ENCODE measurements around the gene SIX2.

Gene SIX2

DNA sequence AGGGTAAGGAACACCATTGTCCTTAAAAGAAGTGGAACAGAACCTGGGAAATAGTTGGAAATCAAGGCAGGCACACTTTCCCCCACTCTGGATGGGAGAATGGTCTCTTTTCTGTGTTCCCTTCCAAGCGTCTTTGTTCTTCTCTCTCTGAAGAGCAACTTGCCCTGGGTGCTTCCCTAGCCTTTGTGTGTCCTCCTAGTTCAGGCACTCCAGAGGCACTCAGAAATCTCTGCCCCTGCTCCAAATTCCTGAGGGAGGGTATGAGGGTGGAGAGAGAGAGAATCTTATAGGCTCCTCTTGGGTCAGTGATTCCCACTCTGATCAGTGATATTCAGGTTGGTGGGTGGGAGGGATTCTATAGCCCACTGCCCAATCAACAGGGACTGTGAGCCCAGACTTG, 8.8 kb upstream of the SIX2 start:
- DNase-seq, result no peak

- DNase-seq, result no peak
Observed at GRCh38 chr2:45014831-45015230, 5.6 kb upstream of the SIX2 start.

- peak in 3 of 14 donors; percentile 8 to 33 (median 13) for DNase-seq
Observed at GRCh38 chr2:45014016-45014702, 4.9 kb upstream of the SIX2 start.

DNA sequence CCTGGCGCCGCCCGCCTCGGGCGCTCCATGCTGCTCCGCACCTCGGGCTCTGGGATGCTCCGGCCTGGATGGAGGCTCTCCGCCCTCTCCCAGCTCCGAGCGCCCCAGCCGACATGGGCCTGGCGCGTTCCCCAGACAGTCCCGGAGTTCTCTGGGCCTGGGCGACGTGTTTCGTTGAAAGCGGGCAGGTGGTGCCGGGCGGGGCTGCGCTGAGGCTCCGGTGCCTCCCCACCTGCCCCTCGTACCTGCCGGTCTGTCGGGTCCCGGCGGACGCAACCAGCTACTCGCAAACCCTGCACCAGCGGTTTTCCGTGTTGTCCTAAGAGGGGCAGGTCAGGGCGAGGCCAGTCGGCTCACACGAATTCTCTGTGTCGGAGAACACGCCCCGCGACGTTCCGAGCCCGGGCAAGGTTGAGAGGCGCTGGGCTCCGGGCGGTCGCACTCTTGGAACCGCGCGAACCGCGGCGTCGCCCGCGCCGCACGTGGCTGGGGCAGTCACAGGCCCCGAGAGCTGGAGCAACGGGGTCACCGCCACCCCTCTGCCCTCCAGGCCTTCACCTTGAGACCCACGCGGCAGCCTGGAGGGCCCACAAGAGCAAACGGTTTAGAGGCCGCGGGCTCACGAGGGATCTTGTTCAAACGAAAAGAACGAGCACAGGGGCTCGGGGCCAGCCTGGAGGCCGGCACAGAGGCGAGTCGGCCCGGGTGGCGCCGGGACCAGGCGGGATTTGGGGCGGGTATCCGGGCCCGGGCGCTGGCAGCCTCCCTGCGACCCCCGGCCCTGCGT, 4.2 kb upstream of the SIX2 start:
- no peak for DNase-seq

- no peak for DNase-seq
Observed at GRCh38 chr2:45012733-45013132, 3.5 kb upstream of the SIX2 start.

- no peak for DNase-seq
Observed at GRCh38 chr2:45011621-45012602, 2.7 kb upstream of the SIX2 start.

GRCh38 chr2:45011121-45011520, 1.9 kb upstream of the SIX2 start:
- no peak for DNase-seq

DNA sequence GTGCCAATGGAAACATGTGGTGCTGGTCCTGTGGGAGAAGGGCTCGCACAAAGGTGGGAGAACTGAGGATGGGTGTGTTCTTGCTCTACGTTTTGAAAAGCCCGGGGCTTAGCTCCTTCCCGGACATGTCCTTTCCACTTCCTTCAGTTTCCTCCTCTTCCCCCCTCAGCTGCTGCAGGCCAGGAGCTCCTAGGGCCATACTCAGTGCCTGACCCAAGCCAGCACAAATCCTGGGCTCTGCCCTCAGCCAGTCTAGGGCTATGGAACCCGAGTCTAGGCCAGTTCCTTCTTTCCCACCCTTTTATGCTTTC, 1.4 kb upstream of the SIX2 start:
- DNase-seq, result no peak

- DNase-seq, result no peak
Observed at GRCh38 chr2:45009928-45010701, 863 bp upstream of the SIX2 start.

- no peak for DNase-seq
Observed at GRCh38 chr2:45008296-45009129, 739 bp downstream of the SIX2 start.

DNA sequence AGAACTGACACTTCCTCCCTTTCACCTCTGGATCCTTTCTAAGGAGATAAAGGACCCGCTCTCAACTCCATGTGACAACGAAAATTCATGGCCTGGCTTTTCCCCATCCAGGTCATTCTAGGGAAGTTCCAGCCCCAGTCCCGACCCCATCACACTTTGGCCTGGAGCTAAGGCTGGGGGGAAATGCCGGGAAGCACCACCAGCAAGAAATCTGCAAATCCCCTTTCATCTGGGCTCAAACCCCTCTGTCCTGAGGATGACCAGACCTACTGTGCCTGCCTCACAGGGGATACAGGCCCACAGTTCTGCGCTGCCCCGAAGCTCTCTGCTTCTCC, 1.3 kb downstream of the SIX2 start:
- no peak for DNase-seq

DNA sequence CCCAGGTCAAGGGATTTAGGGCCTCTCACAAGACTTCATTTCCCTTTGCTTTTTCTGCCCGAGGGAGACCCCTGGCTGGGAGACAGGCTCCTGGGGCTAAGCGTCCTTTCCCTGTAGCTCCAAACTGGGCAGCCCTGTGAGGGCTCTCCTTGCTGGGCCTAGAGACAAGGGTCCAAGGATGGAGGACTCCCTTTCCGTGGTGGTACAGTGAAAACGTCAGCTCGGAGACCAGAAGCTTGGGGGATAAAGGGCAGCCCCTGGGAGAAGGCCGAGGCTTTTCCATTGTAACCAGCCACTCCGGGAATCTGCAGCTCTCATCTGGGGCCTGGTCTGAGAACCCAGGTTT, 2.3 kb downstream of the SIX2 start:
- DNase-seq, result no peak

- DNase-seq, result no peak
Observed at GRCh38 chr2:45006041-45006941, 3.0 kb downstream of the SIX2 start.

DNA sequence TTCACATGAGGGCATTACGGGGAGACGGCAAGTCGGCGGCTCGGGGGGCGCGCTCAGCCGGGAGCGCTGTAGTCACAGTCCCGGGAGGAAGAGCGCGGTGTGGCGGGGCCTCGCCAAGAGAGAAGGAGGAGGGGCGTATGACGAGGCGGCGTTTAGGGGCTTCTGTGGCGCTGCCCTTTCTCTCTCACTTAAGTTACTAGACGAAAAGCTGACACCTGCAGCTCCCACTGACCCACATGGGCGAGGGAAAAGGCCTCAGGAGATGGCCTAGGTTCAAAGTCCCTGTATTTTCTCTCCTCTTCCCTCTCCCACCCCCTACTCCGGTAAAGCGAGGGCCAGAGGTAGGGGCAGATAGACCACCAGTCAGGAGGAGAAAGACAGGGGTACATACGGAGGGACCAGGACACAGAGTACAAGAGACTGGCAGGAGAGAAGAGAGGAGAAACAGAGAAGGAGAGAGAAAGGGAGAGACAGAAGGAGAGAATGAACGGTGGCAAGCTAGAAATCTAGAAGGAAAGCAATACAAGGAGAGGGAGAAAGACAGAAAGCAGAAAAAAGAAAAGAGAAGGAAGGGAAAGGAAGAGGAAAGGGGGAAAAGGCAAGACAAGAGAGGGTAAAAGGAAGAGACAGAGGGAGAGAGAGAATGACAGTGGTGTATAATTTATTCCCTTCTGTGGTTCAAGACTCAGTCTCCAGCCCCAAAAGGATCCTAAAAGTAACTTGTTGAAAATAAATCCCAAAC, 3.8 kb downstream of the SIX2 start:
- DNase-seq, result no peak

DNA sequence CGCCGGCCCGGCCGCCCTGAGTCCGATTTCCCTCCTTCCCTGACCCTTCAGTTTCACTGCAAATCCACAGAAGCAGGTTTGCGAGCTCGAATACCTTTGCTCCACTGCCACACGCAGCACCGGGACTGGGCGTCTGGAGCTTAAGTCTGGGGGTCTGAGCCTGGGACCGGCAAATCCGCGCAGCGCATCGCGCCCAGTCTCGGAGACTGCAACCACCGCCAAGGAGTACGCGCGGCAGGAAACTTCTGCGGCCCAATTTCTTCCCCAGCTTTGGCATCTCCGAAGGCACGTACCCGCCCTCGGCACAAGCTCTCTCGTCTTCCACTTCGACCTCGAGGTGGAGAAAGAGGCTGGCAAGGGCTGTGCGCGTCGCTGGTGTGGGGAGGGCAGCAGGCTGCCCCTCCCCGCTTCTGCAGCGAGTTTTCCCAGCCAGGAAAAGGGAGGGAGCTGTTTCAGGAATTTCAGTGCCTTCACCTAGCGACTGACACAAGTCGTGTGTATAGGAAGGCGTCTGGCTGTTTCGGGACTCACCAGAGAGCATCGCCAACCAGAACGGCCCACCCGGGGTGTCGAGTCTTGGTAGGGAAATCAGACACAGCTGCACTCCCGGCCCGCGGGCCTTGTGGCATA, 4.6 kb downstream of the SIX2 start:
- no peak for DNase-seq

DNA sequence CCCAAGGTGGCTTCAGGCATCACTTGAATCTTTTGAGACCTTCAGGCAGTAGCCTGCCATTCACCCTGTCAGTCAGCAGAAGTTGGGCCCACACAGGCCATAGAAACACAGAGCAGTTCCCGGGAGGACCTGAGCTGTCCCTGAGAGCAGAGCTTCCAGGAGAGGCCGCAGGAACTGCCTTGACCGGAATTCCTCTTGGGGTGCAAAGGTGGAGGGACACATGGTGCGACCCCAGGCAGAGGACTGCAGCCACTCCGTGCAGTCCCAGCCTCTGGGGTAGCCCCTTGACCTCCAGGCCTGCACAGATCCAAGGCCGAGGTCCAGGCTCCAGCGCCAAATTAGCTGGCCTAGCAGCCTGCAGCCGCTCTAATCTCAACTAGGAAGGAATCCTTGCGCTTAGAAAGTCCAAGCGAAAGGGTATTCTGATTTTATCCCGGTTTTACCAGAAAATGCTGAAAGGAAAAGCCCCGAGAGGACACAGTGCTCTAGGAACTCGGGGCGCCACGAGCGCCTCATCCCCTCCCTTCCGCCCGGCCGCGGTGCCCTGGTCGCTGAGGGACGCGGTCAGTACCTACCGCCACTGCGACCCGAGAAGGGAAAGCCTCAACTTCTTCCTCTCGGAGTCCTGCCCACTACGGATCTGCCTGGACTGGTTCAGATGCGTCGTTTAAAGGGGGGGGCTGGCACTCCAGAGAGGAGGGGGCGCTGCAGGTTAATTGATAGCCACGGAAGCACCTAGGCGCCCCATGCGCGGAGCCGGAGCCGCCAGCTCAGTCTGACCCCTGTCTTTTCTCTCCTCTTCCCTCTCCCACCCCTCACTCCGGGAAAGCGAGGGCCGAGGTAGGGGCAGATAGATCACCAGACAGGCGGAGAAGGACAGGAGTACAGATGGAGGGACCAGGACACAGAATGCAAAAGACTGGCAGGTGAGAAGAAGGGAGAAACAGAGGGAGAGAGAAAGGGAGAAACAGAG, 5.4 kb downstream of the SIX2 start:
- DNase-seq, result no peak

- DNase-seq, result no peak
Observed at GRCh38 chr2:45002686-45003085, 6.6 kb downstream of the SIX2 start.

DNA sequence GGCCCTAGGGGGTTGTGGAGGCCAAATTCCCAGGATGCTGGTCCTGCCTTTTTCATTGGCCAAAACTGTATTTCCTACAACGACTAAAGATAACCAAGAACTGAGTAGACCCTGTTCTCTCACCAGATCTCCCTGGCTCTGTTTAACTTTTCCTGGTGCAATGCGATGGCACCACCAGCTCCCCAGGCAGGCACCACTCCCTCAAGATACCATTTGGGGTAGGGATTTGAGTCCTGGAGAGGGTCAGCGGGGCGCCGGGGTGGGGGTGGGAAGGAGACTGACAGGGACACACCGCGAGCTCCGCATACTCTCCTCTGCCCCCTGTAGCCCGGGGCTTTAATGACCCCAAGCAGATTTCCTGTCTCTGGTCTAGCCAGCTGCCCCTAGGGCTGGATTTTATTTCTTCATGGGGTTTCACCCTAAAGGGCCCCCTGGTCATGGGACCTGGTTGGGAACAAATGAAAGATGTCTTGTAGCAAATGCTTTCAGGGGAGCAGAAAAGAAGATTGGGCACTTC, 7.3 kb downstream of the SIX2 start:
- DNase-seq, result no peak
